Muscle layer of colon (tissue), 2 donors: ENCODE measurements around the gene PSD.

Experiments
- H3K27ac ChIP-seq: one replicate; pipeline ENCODE4 v1.7.0; 2013; ENCODE audit warnings: low read depth, mild to moderate bottlenecking, low read length, moderate library complexity
- H3K27me3 ChIP-seq, 2 donors: one replicate each; pipeline ENCODE4 v1.7.0; 2013; ENCODE audit warnings: low read length in 2 of 2, mild to moderate bottlenecking in 2 of 2; ENCODE audit not compliant: insufficient read depth in 2 of 2, control insufficient read depth in 1 of 2
- H3K36me3 ChIP-seq: one replicate; pipeline ENCODE4 v1.7.0; 2013; ENCODE audit warnings: mild to moderate bottlenecking, low read length; ENCODE audit not compliant: insufficient read depth
- H3K4me1 ChIP-seq: one replicate; pipeline ENCODE4 v1.7.0; 2013; ENCODE audit warnings: mild to moderate bottlenecking, low read length; ENCODE audit not compliant: insufficient read depth
- H3K4me3 ChIP-seq, 2 donors: one replicate each; pipeline ENCODE4 v1.7.0; 2013; ENCODE audit warnings: low read length in 2 of 2, low read depth in 1 of 2, mild to moderate bottlenecking in 1 of 2, moderate library complexity in 1 of 2
- H3K9ac ChIP-seq: one replicate; pipeline ENCODE4 v1.7.0; 2013; ENCODE audit warnings: low read length
- H3K9me3 ChIP-seq: one replicate; pipeline ENCODE4 v1.7.0; 2013; ENCODE audit warnings: mild to moderate bottlenecking, low read length
- donor health status: abdominal sarcoma.
- donor health status: Adenocarcinoma of cecum.

The PSD gene

GRCh38 chr10:102368077-102368476 is 50.5 kb downstream of the PSD start:
- H3K4me1 ChIP-seq = no peaks in the 10 kb centered on the region
- no peaks in the 10 kb centered on the region for H3K27me3 ChIP-seq
- H3K36me3 ChIP-seq = peaks cover 88% of the 10 kb centered on the region
- no peak overlapping the region for H3K27ac ChIP-seq
- H3K4me3 ChIP-seq = no peak overlapping the region
- H3K9me3 ChIP-seq = no peaks in the 10 kb centered on the region
- H3K9ac ChIP-seq = no peak overlapping the region

DNA sequence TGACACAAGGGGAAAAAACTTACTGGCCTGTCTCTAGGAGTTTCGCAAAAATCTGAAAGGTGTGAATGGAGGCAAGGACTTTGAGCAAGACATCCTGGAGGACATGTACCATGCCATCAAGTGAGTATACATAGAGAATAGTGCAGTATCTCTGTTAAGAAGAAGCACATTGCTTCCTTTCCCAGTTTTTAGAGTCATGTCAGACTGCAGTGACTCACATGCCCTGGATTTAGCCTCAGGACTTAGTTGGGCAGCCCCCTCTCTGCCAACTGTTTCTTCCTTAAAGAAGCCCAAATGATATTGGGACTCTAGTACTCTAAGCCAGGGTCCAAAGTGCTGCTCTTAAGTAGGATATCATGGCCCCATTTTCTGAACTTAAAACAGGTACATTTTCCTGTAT is 51.1 kb downstream of the PSD start:
- H3K4me3 ChIP-seq = no peak overlapping the region
- no peak overlapping the region for H3K9ac ChIP-seq
- H3K27ac ChIP-seq = no peak overlapping the region
- H3K9me3 ChIP-seq = no peaks in the 10 kb centered on the region
- H3K4me1 ChIP-seq = no peaks in the 10 kb centered on the region
- H3K27me3 ChIP-seq = no peaks in the 10 kb centered on the region
- peaks cover 88% of the 10 kb centered on the region for H3K36me3 ChIP-seq

GRCh38 chr10:102358712-102359382 is 59.7 kb downstream of the PSD start:
- H3K36me3 ChIP-seq = peaks cover 77% of the 10 kb centered on the region
- no peaks in the 10 kb centered on the region for H3K27me3 ChIP-seq
- no peak overlapping the region for H3K4me3 ChIP-seq
- H3K27ac ChIP-seq = no peak overlapping the region
- no peaks in the 10 kb centered on the region for H3K4me1 ChIP-seq
- no peak overlapping the region for H3K9ac ChIP-seq
- no peaks in the 10 kb centered on the region for H3K9me3 ChIP-seq

- H3K4me3 ChIP-seq = no peak overlapping the region
- H3K27me3 ChIP-seq = no peaks in the 10 kb centered on the region
- no peak overlapping the region for H3K9ac ChIP-seq
- H3K27ac ChIP-seq = no peak overlapping the region
- peaks cover 66% of the 10 kb centered on the region for H3K36me3 ChIP-seq
- H3K4me1 ChIP-seq = no peaks in the 10 kb centered on the region
- H3K9me3 ChIP-seq = no peaks in the 10 kb centered on the region
These were observed 64.1 kb downstream of the PSD start for GRCh38 chr10:102354451-102354850.
